Ovary (tissue), 3 donors: Measurements from ENCODE around the gene SLC9A1.

Source experiments
- CTCF ChIP-seq, 3 donors: fragments of 450-650 bp in 2 of 3; fragments of 200-600 bp in 1 of 3; IDR thresholded peaks; one replicate each; pipeline versions ENCODE4 v1.5.1 to v1.8.0; 2016 to 2022; ENCODE audit warnings: antibody characterized with exemption in 3 of 3, mild to moderate bottlenecking in 1 of 3
- EP300 ChIP-seq: sonication (generic); formaldehyde crosslinking; IDR thresholded peaks from one replicate; pipeline ENCODE4 v1.6.1; 2017; ENCODE audit warnings: antibody characterized with exemption
- POLR2A ChIP-seq: fragments of 450-650 bp; IDR thresholded peaks from one replicate; pipeline ENCODE4 v1.6.1; 2017; ENCODE audit warnings: antibody characterized with exemption, mild to moderate bottlenecking, moderate library complexity
- donor health status: DM: no; HTN: no; CAD: no.

GRCh38 chr1:27203946-27204345 is 49.0 kb upstream of the SLC9A1 start:
- no peak for TF ChIP-seq CTCF (IDR thresholded peaks at IDR 0.05)
- TF ChIP-seq POLR2A, result no peak
- TF ChIP-seq EP300, result no peak
